Muscle of back (tissue), 11 donors: ENCODE results near the gene CD44. TPM values are rescaled to one million over a fixed set of nuclear protein-coding genes. Genes with fewer than 3 reads are reported as not detected.
A peak's percentile ranks its signal among the peaks of the same experiment; 100 is the strongest.
"Not testable (repeated sequence)": the region's sequence is repeated elsewhere in the genome, so short reads cannot be mapped to it uniquely, and the experiment has no call there.

ENCODE experiments used
- DNase-seq, 3 donors: peaks; one replicate each; pipeline versions ENCODE4 v3.0.0 to v3.0.0-alpha.2; 2013
- polyA plus RNA-seq, 10 donors: library from polyadenylated mRNA; unstranded; fragments of 120-200 nt; gene quantifications; one replicate each; pipeline ENCODE4 v1.2.1, GENCODE V29; 2013; ENCODE audit not compliant: insufficient read length in 10 of 10

CD44 gene
- polyA plus RNA-seq, 10 donors: 134 to 235 (median 162) TPM

DNA sequence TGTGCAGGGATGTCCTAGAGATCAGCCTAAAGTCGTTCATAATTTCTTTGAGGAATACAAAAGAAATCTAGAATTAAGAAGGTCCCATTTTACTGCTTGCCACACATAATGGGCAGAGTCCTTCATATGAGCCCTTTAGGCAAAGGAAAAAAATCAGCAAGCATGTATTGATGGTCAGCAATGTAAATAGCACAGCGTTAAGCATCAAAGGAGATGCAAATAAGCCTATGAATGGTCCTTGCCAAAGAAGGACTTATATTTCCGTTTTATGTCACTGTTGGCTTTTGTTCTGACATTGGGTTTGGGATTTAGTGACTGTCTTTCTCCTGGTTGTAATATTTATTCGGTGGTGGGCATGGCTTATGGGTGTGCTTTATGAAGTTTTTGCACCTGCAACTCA is 69.8 kb downstream of the CD44 start:
- no peak for DNase-seq

DNA sequence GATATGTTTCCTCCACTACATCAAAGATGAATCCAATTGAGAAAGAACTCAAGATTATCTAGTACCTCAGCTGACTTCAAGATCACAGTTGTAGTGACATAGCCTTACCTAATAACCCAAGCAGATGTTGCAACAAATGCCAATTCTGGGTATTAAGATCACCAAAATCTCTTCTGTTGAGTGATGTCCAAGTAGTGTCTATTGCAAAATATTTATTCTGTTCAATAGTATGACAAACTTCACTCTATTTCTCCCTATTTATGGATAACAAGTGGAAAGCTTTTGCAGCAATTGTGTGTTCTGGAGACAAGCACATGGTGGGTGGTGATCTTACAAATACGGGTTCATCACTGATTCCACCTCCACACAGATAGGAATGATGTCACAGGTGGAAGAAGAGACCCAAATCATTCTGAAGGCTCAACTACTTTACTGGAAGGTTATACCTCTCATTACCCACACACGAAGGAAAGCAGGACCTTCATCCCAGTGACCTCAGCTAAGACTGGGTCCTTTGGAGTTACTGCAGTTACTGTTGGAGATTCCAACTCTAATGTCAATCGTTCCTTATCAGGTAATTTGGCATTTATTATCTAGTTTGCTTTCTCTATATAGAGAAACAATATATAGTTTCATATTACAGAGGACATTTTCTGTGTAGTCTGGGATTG is 72.0 kb downstream of the CD44 start:
- DNase-seq: no peak

DNA sequence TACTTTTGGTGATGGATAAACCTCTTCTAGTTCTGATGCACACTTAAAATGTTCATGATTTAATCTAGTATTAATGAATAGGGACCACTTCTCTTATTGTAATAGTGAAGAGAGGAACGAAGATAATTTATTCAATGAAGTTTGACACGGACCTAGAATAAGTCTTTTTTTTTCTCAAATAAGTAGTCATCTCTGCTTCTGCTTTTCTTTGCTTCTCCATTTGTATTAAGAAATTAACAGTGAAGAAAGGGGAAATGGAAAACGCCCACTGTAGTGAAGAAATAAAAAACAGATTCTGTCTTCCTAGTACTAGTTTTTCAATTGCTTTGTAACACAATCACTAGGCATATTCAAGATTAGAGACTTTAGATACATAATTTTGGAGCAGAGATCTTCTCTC is 73.0 kb downstream of the CD44 start:
- DNase-seq: no peak

DNA sequence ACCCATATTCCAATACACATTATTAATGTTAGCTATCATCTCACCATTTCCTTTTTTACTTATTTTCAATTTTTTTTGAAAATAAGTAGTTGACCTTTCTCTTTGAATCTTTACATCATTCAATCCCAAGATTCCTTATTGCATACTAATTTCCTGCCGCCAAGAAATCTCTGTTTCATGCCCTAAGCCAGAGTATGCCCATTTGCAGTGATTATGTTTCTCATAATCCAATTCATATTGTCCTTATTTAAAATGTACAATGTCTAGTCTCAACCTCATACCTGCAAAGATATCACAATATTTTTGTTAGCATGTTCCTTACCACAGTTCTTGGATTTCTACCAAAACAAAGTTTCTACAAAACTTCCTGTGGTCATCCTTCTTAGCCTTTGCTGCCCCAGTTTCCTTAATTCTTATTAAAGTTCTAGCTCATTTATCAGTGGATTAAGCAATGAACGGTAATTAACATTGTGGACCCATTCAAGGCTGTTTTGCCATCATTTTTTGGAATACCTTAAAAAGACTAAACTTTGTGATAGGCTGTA is 75.3 kb downstream of the CD44 start:
- no peak for DNase-seq

DNA sequence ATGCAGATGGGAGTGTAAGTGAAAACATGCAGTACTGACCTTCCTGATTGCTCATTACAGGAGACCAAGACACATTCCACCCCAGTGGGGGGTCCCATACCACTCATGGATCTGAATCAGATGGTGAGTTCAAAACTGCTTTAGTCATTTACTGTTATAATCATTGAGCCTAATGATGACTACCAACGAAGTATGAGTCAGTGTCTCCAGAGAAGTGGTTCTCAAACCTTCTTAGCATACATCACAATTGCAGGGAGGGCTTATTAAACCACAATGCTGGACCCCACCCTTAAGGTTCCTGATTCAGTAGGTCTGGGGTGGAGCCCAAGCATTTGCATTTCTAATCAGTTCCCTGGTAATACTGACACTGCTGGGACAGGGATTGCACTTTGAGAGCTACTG is 75.8 kb downstream of the CD44 start:
- DNase-seq: peak in 1 of 3 donors; percentile 97

DNA sequence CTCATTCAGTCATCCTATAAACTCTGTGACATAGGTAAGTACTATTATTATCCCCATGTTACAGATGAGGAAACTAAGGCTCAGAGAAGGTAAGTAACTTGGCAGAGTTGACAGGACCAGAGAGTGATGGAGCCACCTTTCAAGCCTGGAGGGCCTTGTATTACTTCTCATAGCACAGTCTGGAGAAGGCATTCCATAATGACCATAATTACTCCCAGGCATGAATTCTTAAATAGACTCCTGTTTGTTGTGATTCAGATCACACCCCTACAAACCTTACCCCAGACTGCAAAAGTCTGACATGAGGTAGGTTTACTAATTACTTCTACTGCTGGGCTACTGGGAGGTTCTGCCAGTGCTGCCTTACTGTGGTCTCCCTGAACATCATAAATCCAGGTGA is 77.0 kb downstream of the CD44 start:
- no peak for DNase-seq

DNA sequence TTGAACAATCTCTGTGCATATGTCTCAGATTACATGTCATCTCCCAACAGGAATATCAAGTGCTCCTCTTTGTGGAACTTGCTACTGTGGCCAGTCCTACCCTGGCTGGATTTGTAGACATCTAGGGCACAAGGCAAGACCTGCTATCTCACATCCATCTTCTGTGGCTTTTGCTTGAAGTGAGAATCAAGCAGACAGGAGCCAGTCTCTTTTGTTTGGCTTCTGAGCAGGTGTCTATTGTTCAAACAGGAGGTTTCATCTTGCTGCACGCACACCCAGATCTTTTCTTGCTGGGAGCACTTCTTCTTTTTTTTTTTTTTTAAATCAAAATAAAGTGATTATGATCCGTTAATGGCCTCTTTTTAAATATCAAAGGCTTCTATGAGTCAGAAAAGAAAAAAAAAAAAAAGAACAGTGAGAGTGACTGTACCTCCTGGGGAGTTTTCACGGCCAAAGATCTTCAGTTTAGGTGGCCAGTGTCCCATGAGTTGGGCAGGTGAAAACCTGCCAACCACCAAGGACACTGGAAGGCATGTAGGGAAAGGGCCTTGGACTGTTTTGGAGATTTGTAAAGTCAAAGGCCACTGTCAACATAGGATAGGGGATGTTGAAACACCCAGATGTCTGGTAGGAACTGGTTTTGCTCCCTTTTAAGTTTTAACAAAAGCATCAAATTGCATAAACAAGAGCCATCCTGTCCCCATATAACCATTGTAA is 78.1 kb downstream of the CD44 start:
- DNase-seq: no peak

GRCh38 chr11:35218956-35219355 is 80.0 kb downstream of the CD44 start:
- no peak for DNase-seq

DNA sequence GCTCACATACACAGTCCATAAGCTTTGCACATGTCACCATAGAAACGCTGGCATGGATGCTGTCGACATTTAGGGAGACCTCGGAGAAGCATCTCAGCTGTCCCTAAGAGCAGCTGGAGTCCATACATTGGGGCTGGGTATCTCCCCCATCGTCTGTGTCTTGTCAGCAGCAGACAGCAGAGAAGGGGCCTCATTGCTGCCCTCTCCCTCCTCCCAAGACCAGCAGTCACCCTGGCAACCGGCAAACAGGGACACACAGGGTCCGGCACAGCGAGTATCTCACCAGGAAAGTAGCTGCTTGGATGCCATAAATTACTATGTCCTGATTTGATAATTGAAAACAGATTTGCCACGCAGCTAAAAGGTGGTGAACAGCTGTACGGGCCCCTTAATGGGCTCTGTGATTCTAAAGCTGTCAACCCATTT is 84.4 kb downstream of the CD44 start:
- DNase-seq: peak; percentile 81 to 92 (median 86)

- DNase-seq: no peak
Measured at GRCh38 chr11:35223991-35224390, 85.0 kb downstream of the CD44 start.

DNA sequence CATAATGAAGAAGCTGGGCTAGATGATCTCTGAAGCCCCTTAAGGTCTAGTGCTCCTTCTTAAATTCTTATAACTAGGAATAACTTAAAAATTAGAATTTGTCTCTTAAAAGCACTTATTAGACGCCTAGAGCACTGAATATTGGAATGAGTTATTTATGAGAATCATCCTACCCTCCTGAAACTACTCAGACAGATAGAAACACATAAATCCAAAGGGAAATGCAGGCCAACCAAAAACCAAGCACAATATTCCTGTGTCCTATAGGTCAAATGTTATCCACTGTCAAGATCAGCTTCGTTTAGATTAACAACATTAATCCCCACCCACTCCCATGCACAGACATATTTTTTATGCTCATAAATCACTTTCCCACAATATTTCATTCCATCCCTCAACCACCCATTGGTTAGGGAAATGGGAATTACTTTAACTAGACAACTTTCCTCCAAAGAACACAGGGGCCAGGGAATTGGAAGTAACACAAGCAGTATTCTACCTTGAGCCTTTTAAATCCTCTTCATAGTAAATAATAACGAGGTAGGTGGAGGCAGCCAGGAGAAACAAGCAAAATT is 87.1 kb downstream of the CD44 start:
- DNase-seq: no peak

DNA sequence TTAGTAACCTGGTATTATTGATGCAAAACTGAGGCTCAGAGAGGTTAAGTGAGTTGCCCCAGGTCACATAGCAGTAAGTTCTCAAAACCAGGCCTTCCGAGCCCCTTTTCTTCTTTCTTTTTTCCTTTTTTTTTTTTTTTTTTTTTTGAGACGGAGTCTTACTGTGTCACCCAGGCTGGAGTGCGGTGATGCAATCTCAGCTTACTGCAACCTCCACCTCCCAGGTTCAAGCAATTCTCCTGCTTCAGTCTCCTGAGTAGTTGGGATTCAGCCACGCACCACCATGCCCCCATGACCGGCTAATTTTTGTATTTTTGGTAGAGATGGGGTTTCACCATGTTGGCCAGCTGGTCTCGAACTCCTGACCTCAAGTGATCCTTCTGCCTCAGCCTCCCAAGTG is 87.8 kb downstream of the CD44 start:
- DNase-seq: not testable (repeated sequence)

DNA sequence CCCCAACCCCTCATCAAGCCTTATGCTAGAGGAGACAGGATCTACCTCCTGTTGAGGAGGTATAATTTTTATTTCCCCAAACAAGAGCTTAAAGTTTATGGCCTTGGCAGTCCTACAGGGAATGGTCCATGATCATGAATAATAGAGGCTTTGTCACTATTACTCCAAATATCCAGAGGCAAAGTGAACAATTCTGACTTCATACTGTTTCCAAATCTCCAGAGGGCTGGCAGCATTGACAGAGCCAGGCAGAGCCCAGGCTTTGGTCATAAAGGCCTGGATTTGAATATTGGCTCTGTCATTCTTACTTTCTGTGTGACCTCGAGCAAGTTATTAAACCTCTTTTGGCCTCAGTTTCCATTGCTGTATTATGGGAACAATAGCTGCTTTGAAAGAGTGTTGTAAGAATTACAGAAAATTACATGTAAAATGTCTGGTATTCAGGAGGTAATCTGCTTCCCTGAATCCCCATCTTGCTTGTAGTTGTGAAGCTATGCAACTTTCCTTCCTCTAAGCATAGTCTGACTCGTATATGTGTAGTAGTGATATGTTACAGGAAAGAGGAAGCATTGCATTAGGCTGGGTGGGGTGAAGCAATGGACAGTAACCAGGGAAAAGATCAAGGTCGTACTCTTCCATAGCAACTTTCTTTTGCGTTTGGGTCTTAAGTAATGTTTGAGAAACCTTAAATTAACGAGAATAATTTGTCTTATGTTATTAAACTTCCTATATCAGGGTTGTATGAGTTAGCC is 88.8 kb downstream of the CD44 start:
- DNase-seq: no peak

DNA sequence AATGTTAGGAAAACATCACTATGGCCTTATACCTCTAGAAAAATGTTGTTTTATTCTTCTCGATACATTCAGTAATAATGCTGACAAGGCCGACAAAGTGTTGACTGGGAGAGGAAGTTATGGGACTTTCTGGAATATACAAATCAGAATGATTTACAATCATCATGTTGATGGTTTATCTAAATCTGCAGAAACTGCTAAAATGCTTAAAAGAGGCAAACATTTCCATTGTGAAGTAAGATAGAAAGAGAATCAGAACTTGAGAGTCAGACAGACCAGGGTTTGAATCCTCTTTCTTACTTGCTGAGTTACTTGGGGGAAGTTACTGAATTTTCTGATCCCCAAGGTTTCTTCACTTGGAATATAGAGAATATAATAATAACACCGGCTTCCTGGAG is 89.4 kb downstream of the CD44 start:
- no peak for DNase-seq

DNA sequence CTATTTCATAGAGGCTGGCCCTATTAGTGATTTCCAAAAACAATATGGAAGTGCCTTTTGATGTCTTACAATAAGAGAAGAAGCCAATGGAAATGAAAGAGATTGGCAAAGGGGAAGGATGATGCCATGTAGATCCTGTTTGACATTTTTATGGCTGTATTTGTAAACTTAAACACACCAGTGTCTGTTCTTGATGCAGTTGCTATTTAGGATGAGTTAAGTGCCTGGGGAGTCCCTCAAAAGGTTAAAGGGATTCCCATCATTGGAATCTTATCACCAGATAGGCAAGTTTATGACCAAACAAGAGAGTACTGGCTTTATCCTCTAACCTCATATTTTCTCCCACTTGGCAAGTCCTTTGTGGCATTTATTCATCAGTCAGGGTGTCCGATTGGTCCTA is 91.4 kb downstream of the CD44 start:
- no peak for DNase-seq

DNA sequence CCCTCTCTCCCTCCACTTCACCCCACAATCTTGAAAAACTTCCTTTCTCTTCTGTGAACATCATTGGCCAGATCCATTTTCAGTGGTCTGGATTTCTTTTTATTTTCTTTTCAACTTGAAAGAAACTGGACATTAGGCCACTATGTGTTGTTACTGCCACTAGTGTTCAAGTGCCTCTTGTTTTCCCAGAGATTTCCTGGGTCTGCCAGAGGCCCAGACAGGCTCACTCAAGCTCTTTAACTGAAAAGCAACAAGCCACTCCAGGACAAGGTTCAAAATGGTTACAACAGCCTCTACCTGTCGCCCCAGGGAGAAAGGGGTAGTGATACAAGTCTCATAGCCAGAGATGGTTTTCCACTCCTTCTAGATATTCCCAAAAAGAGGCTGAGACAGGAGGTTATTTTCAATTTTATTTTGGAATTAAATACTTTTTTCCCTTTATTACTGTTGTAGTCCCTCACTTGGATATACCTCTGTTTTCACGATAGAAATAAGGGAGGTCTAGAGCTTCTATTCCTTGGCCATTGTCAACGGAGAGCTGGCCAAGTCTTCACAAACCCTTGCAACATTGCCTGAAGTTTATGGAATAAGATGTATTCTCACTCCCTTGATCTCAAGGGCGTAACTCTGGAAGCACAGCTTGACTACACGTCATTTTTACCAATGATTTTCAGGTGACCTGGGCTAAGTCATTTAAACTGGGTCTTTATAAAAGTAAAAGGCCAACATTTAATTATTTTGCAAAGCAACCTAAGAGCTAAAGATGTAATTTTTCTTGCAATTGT is 92.3 kb downstream of the CD44 start:
- no peak for DNase-seq

DNA sequence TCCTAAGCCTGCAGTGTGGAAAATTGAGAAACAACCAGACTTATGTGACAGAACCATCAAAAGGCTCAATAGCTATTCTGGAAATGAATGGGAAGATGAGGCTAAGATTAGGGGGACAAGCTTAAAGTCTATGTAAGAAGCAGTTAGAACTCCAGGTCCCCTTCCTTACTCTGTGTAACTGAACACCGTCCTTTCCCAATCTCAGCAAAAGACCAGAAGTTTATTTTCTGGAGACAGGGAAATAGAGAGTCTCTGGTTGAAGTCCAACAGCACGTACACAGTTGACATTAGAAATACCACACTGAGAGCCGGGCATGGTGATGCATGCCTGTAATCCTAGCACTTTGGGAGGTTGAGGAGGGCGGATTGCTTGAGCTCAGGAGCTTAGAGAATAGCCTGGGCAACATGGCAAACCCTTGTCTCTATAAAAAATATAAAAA is 93.9 kb downstream of the CD44 start:
- DNase-seq: no peak

DNA sequence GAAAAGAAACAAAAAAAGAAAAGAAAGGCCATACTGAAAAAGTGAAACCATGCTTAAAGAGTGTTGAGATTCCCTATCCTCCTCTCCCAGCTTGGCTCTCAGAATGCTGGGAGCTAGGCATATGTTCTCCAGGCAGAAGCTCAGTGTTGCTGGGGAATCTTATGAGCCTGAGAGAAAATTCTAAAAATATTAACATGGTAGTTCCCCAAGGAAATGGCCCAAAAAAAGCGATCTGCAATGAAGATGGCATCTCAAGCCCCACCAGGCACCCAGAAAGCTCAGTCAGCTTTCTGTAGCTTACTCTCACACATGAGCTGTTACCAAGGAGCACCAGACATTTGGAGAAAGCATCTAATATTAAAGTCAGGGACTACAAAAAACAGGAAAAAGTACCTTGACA is 94.5 kb downstream of the CD44 start:
- no peak for DNase-seq

DNA sequence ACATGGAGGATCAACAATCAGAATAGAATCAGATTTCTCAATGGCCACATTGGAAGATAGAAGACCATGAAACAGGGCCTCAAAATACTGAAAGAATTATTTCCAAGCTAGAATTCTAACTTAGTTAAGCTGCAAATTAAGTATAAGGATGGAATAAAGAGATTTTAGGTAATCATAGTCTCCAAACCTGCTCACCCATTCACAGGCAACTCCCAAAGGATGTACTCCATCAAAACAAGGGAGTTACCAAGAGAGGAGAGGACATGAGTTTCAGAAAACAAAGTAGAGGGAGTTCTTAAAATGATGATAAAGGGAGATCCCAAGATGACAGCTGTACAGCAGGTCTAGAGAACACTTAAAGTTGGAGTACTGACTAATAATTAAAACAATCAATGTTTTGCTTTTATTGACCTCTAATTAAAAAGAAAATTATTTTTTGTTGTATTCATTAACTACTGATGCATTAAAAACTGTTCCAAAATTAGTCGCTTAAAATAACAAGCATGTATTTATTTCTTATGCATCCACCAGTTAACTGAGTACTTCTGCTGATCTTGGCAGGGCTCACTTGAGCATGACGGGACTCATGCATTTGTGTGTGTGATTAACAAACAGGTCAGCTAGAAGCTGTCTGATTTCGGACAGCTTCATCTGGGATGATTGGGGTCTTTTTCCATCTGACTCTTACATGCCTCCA is 95.6 kb downstream of the CD44 start:
- no peak for DNase-seq

GRCh38 chr11:35235157-35235468 is 96.1 kb downstream of the CD44 start:
- no peak for DNase-seq

DNA sequence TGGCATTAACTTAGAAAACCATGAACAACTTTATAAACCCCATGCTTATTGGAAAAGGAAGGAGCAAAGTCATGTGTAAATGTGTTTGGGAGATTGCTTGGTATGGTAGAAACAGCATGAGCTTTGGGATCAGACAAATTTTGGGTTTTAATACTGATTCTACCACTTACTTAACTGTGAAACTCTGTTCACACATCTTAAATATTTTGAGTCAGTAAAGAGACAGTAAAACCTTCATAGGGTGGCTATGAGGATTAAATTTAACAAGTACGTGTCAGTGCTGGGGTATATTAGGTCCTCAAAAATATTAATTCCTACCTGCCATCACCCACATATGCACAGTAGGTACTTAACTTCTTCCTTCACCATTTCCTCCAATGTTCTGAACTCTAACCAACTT is 96.5 kb downstream of the CD44 start:
- no peak for DNase-seq
